HG03064 (cell line): ENCODE data around the gene ACSM4.
"Not testable (repeated sequence)": the region's sequence is repeated elsewhere in the genome, so short reads cannot be mapped to it uniquely, and the experiment has no call there.

ENCODE experiments used
- ATAC-seq: cut with Tn5 transposase; IDR thresholded peaks from one replicate; pipeline ENCODE4 v1.9.1; 2021; ENCODE audit warnings: low read depth; ENCODE audit not compliant: unreplicated experiment

The ACSM4 gene

GRCh38 chr12:7303772-7304171, at the start of gene ACSM4:
ACSM4 (plus strand) TSS chr12:7304072; CDS start chr12:7304332, 260 bp downstream.
- no peak for ATAC-seq

GRCh38 chr12:7259060-7259459, 44.8 kb upstream of the ACSM4 start:
- no peak for ATAC-seq

- ATAC-seq = no peak
Observed at GRCh38 chr12:7264538-7264937, 39.3 kb upstream of the ACSM4 start.

- no peak for ATAC-seq
Observed at GRCh38 chr12:7265251-7265650, 38.6 kb upstream of the ACSM4 start.

GRCh38 chr12:7269273-7269672, 34.6 kb upstream of the ACSM4 start:
- no peak for ATAC-seq

GRCh38 chr12:7271893-7272514, 31.9 kb upstream of the ACSM4 start:
- ATAC-seq = no peak

- ATAC-seq = not testable (repeated sequence)
Observed at GRCh38 chr12:7275482-7275881, 28.4 kb upstream of the ACSM4 start.

- ATAC-seq = no peak
Observed at GRCh38 chr12:7282844-7283243, 21.0 kb upstream of the ACSM4 start.

- ATAC-seq = no peak
Observed at GRCh38 chr12:7289743-7290142, 14.1 kb upstream of the ACSM4 start.

- not testable (repeated sequence) for ATAC-seq
Observed at GRCh38 chr12:7290588-7290987, 13.3 kb upstream of the ACSM4 start.

- ATAC-seq = no peak
Observed at GRCh38 chr12:7292300-7292699, 11.6 kb upstream of the ACSM4 start.

- no peak for ATAC-seq
Observed at GRCh38 chr12:7293670-7294069, 10.2 kb upstream of the ACSM4 start.

- ATAC-seq = no peak
Observed at GRCh38 chr12:7295529-7295928, 8.3 kb upstream of the ACSM4 start.

GRCh38 chr12:7297865-7298264, 6.0 kb upstream of the ACSM4 start:
- no peak for ATAC-seq

- ATAC-seq = no peak
Observed at GRCh38 chr12:7302266-7302986, 1.4 kb upstream of the ACSM4 start.

GRCh38 chr12:7303230-7303629, 642 bp upstream of the ACSM4 start:
- no peak for ATAC-seq

GRCh38 chr12:7304456-7304855, 584 bp downstream of the ACSM4 start:
- ATAC-seq = no peak

- no peak for ATAC-seq
Observed at GRCh38 chr12:7310070-7310469, 6.2 kb downstream of the ACSM4 start.

GRCh38 chr12:7319930-7320329, 16.1 kb downstream of the ACSM4 start:
- ATAC-seq = no peak

GRCh38 chr12:7321624-7322023, 17.8 kb downstream of the ACSM4 start:
- ATAC-seq = no peak

GRCh38 chr12:7322599-7322998, 18.7 kb downstream of the ACSM4 start:
- no peak for ATAC-seq

GRCh38 chr12:7324176-7324575, 20.3 kb downstream of the ACSM4 start:
- ATAC-seq = no peak
